HepG2 (cell line): ENCODE measurements around the gene VCP. TPM values are rescaled to one million over a fixed set of nuclear protein-coding genes. Genes with fewer than 3 reads are reported as not detected.
A peak's percentile ranks its signal among the peaks of the same experiment; 100 is the strongest.

Source experiments
- FOSL2 ChIP-seq: sonication (generic); formaldehyde crosslinking; IDR thresholded peaks from 2 replicates; pipeline ENCODE4 v1.4.0; 2020; ENCODE audit warnings: missing genetic modification reagents
- HES4 ChIP-seq: sonication (generic); formaldehyde crosslinking; IDR thresholded peaks from 2 replicates; pipeline ENCODE4 v1.9.0; 2021; ENCODE audit warnings: mild to moderate bottlenecking, missing genetic modification reagents, borderline replicate concordance
- HNRNPH1 ChIP-seq: fragments of 200-400 bp; formaldehyde crosslinking; optimal IDR thresholded peaks from 2 replicates; pipeline ENCODE3; 2017; ENCODE audit warnings: mild to moderate bottlenecking, low read depth, low read length
- MTA3 ChIP-seq: sonication (generic); formaldehyde crosslinking; IDR thresholded peaks from 2 replicates; pipeline ENCODE4 v1.4.0; 2020; ENCODE audit warnings: missing genetic modification reagents
- MYPOP ChIP-seq: sonication (generic); formaldehyde crosslinking; IDR thresholded peaks from 2 replicates; pipeline ENCODE4 v1.8.1; 2023; ENCODE audit warnings: mild to moderate bottlenecking, moderate library complexity, missing genetic modification reagents
- NCOA5 ChIP-seq: sonication (generic); formaldehyde crosslinking; IDR thresholded peaks from 2 replicates; pipeline ENCODE4 v1.4.0; 2020; ENCODE audit warnings: missing genetic modification reagents
- NR2F1 ChIP-seq, 2 experiments: fragments of 450-650 bp in 1 of 2; formaldehyde crosslinking in 1 of 2; IDR thresholded peaks; 2 replicates each; pipeline versions ENCODE4 v1.5.0 to v1.6.1; 2016 to 2020; ENCODE audit warnings: mild to moderate bottlenecking in 1 of 2, missing compliant biosample characterization in 1 of 2, missing genetic modification reagents in 1 of 2, moderate library complexity in 1 of 2
- RFX3 ChIP-seq: IDR thresholded peaks from 2 replicates; pipeline ENCODE4 v1.6.1; 2016; ENCODE audit warnings: missing biosample characterization, missing genetic modification reagents
- U2AF1 ChIP-seq: fragments of 200-400 bp; formaldehyde crosslinking; optimal IDR thresholded peaks from 2 replicates; pipeline ENCODE3; 2017; ENCODE audit warnings: mild to moderate bottlenecking, low read depth, low read length
- YEATS4 ChIP-seq: sonication (generic); formaldehyde crosslinking; IDR thresholded peaks from 2 replicates; pipeline ENCODE4 v1.4.0; 2020; ENCODE audit warnings: missing genetic modification reagents, borderline replicate concordance
- ZBTB39 ChIP-seq: sonication (generic); formaldehyde crosslinking; IDR thresholded peaks from 2 replicates; pipeline ENCODE4 v1.5.0; 2020; ENCODE audit warnings: missing genetic modification reagents
- ZFP1 ChIP-seq: IDR thresholded peaks from 2 replicates; pipeline ENCODE4 v1.6.1; 2016
- ZFP82 ChIP-seq: sonication (generic); formaldehyde crosslinking; IDR thresholded peaks from 2 replicates; pipeline ENCODE4 v1.5.1; 2020; ENCODE audit warnings: mild to moderate bottlenecking, missing genetic modification reagents, borderline replicate concordance
- ZFP90 ChIP-seq: sonication (generic); formaldehyde crosslinking; IDR thresholded peaks from 2 replicates; pipeline ENCODE4 v1.8.0; 2022; ENCODE audit warnings: missing genetic modification reagents, mild to moderate bottlenecking, inconsistent platforms, borderline replicate concordance
- ZNF235 ChIP-seq: sonication (generic); formaldehyde crosslinking; IDR thresholded peaks from 2 replicates; pipeline ENCODE4 v1.8.1; 2023; ENCODE audit warnings: mild to moderate bottlenecking, missing genetic modification reagents, borderline replicate concordance
- ZNF331 ChIP-seq: sonication (generic); formaldehyde crosslinking; IDR thresholded peaks from 2 replicates; pipeline ENCODE4 v1.4.0; 2020; ENCODE audit warnings: missing genetic modification reagents
- ZNF431 ChIP-seq: sonication (generic); formaldehyde crosslinking; IDR thresholded peaks from 2 replicates; pipeline ENCODE4 v1.9.0; 2022; ENCODE audit warnings: missing genetic modification reagents, low read depth, mild to moderate bottlenecking, borderline replicate concordance
- ZNF737 ChIP-seq: sonication (generic); formaldehyde crosslinking; IDR thresholded peaks from 2 replicates; pipeline ENCODE4 v1.5.0; 2020; ENCODE audit warnings: missing genetic modification reagents, mild to moderate bottlenecking, borderline replicate concordance
- ZNF761 ChIP-seq: sonication (generic); formaldehyde crosslinking; conservative IDR thresholded peaks from 2 replicates; pipeline ENCODE4 v1.4.0; 2020; ENCODE audit warnings: mild to moderate bottlenecking, missing genetic modification reagents
- polyA plus RNA-seq, 8 experiments: library from polyadenylated mRNA; depleted of rRNA in 3 of 8; stranded (reverse) in 7 of 8; unstranded in 1 of 8; fragments of >200 nt; fragmentation: Illumina TruSeq in 4 of 8; extraction: Trizol in 4 of 8; gene quantifications; 2 replicates each; pipeline versions ENCODE4 v1.2.1 to v1.2.3, GENCODE V29; 2011 to 2016; ENCODE audit warnings: low read depth in 4 of 8, missing spikeins in 1 of 8, mixed read lengths in 1 of 8; ENCODE audit not compliant: insufficient read depth in 1 of 8
- total RNA-seq, 5 experiments: library from RNA; depleted of rRNA; stranded (reverse); fragments of >200 nt; fragmentation: Illumina TruSeq; extraction: Trizol; gene quantifications; 2 replicates each; pipeline ENCODE4 v1.2.3, GENCODE V29; 2016; ENCODE audit warnings: low read depth in 1 of 5
- TF ChIP-seq, protein P1 (sequence below): sonication (generic); formaldehyde crosslinking; IDR thresholded peaks from 2 replicates; pipeline ENCODE4 v1.8.0; 2023; ENCODE audit warnings: mild to moderate bottlenecking, missing genetic modification reagents
- TF ChIP-seq, protein P2 (sequence below): IDR thresholded peaks from 2 replicates; pipeline ENCODE4 v1.4.0; 2020; ENCODE audit warnings: mild to moderate bottlenecking, missing genetic modification reagents

Gene VCP
- total and polyA plus RNA-seq, 2 of the 13 experiments (the other 11 are each of a cell fraction or from before 2014, with no cell fraction given) = 143 to 391 TPM

GRCh38 chr9:35096035-35096849 is 23.8 kb upstream of the VCP start, which contains the start of gene PIGO (continued):
- TF ChIP-seq, protein P1, sequence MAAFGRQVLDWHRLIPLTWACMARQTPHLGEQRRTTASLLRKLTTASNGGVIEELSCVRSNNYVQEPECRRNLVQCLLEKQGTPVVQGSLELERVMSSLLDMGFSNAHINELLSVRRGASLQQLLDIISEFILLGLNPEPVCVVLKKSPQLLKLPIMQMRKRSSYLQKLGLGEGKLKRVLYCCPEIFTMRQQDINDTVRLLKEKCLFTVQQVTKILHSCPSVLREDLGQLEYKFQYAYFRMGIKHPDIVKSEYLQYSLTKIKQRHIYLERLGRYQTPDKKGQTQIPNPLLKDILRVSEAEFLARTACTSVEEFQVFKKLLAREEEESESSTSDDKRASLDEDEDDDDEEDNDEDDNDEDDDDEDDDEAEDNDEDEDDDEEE = no peak
- TF ChIP-seq ZFP90 (CRISPR knock-in tag) (peak; percentile 54; the same call in 1 of the 2 replicates), FOSL2 (CRISPR knock-in tag) (peak; percentile 50), HES4 (CRISPR knock-in tag) (peak; percentile 59; the same call in 1 of the 2 replicates), U2AF1 (peak; percentile 91), ZNF761 (CRISPR knock-in tag) (peak; percentile 76; the same call in 1 of the 2 replicates), RFX3 (CRISPR knock-in tag) (no peak), MYPOP (CRISPR knock-in tag) (0 out of 2 replicates have a peak, but pooled peaks have one; percentile 73), ZNF431 (CRISPR knock-in tag) (peak; percentile 86; the same call in 1 of the 2 replicates), NCOA5 (CRISPR knock-in tag) (no peak), MTA3 (CRISPR knock-in tag) (no peak), ZFP1 (CRISPR knock-in tag) (no peak), ZNF331 (CRISPR knock-in tag) (peak; percentile 47; the same call in 1 of the 2 replicates), ZNF737 (CRISPR knock-in tag) (peak; percentile 93; the same call in 1 of the 2 replicates), ZFP82 (peak; percentile 95), NR2F1 (CRISPR knock-in tag; IDR thresholded peaks at IDR 0.05) (peak in 1 of 2 experiments; percentile 69; a peak in 1 of 4 replicates), ZNF235 (no peak), YEATS4 (CRISPR knock-in tag) (peak; percentile 100), ZBTB39 (CRISPR knock-in tag) (no peak; the same call in 1 of the 2 replicates), HNRNPH1 (no peak)
- TF ChIP-seq, protein P2, sequence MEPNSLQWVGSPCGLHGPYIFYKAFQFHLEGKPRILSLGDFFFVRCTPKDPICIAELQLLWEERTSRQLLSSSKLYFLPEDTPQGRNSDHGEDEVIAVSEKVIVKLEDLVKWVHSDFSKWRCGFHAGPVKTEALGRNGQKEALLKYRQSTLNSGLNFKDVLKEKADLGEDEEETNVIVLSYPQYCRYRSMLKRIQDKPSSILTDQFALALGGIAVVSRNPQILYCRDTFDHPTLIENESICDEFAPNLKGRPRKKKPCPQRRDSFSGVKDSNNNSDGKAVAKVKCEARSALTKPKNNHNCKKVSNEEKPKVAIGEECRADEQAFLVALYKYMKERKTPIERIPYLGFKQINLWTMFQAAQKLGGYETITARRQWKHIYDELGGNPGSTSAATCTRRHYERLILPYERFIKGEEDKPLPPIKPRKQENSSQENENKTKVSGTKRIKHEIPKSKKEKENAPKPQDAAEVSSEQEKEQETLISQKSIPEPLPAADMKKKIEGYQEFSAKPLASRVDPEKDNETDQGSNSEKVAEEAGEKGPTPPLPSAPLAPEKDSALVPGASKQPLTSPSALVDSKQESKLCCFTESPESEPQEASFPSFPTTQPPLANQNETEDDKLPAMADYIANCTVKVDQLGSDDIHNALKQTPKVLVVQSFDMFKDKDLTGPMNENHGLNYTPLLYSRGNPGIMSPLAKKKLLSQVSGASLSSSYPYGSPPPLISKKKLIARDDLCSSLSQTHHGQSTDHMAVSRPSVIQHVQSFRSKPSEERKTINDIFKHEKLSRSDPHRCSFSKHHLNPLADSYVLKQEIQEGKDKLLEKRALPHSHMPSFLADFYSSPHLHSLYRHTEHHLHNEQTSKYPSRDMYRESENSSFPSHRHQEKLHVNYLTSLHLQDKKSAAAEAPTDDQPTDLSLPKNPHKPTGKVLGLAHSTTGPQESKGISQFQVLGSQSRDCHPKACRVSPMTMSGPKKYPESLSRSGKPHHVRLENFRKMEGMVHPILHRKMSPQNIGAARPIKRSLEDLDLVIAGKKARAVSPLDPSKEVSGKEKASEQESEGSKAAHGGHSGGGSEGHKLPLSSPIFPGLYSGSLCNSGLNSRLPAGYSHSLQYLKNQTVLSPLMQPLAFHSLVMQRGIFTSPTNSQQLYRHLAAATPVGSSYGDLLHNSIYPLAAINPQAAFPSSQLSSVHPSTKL (CRISPR knock-in tag) = peak; percentile 71; the same call in 1 of the 2 replicates
